Spinal cord (tissue), 10 donors: Measurements from ENCODE around the gene PTGIS. TPM values are rescaled to one million over a fixed set of nuclear protein-coding genes. Genes with fewer than 3 reads are reported as not detected.

ENCODE experiments used
- DNase-seq, 6 donors: peaks; one replicate each; pipeline versions ENCODE4 v3.0.0 to v3.0.0-alpha.2; 2013 to 2015; ENCODE audit warnings: low spot score in 6 of 6, low read depth in 4 of 6
- H3K27ac ChIP-seq: one replicate; pipeline ENCODE4 v1.5.1; 2013; ENCODE audit warnings: low read depth, low read length, control low read depth
- H3K27me3 ChIP-seq: one replicate; pipeline ENCODE4 v1.6.1; 2013; ENCODE audit warnings: low read length; ENCODE audit not compliant: control insufficient read depth, insufficient read depth
- H3K36me3 ChIP-seq: one replicate; pipeline ENCODE4 v1.6.1; 2013; ENCODE audit warnings: low read length; ENCODE audit not compliant: control insufficient read depth, insufficient read depth
- H3K4me1 ChIP-seq: one replicate; pipeline ENCODE4 v1.6.1; 2013; ENCODE audit warnings: low read length; ENCODE audit not compliant: control insufficient read depth, insufficient read depth
- H3K4me3 ChIP-seq: one replicate; pipeline ENCODE4 v1.5.1; 2013; ENCODE audit warnings: low read depth, low read length, control low read depth
- H3K9me3 ChIP-seq: one replicate; pipeline ENCODE4 v1.6.1; 2013; ENCODE audit warnings: low read length; ENCODE audit not compliant: control insufficient read depth, insufficient read depth
- WGBS: methylation state at CpG from one replicate; pipeline ENCODE4 v1.1.5; 2013; ENCODE audit warnings: missing lambda C conversion rate; ENCODE audit not compliant: insufficient coverage; 5-methylcytosine and 5-hydroxymethylcytosine counted together
- polyA plus RNA-seq, 2 donors: library from polyadenylated mRNA; unstranded; fragments of 120-200 nt; gene quantifications; one replicate each; pipeline ENCODE4 v1.2.1, GENCODE V29; 2013; ENCODE audit not compliant: insufficient read length in 2 of 2
- total RNA-seq, 2 donors: library from RNA; depleted of rRNA in 1 of 2; stranded (reverse); fragments of 120-200 nt in 1 of 2; fragments of >200 nt in 1 of 2; gene quantifications; one replicate each; pipeline versions ENCODE4 v1.2.3 to v1.2.4, GENCODE V29; 2013 to 2014
- donor health status: healthy.

PTGIS gene
- total and polyA plus RNA-seq, 4 donors = 13.8 to 27.5 (median 17.1) TPM

- peaks cover 24% of the 10 kb centered on the region for H3K4me1 ChIP-seq
- H3K27me3 ChIP-seq = peaks cover 3% of the 10 kb centered on the region
- 13% methylated on average over 48 of the region's 48 CpGs for WGBS
- peak in 2 of 6 donors; percentile 75 to 76 for DNase-seq
- H3K36me3 ChIP-seq = no peaks in the 10 kb centered on the region
- H3K4me3 ChIP-seq = no peak overlapping the region
- no peaks in the 10 kb centered on the region for H3K9me3 ChIP-seq
- no peak overlapping the region for H3K27ac ChIP-seq
Observed at GRCh38 chr20:49610691-49611538, 43.0 kb upstream of the PTGIS start.

GRCh38 chr20:49608752-49609670, 41.1 kb upstream of the PTGIS start:
- H3K9me3 ChIP-seq = no peaks in the 10 kb centered on the region
- peaks cover 28% of the 10 kb centered on the region for H3K4me1 ChIP-seq
- peak in 2 of 6 donors; percentile 72 to 84 for DNase-seq
- WGBS = 2% methylated on average over 14 of the region's 17 CpGs
- no peaks in the 10 kb centered on the region for H3K36me3 ChIP-seq
- H3K27me3 ChIP-seq = peaks cover 3% of the 10 kb centered on the region
- H3K4me3 ChIP-seq = no peak overlapping the region
- no peak overlapping the region for H3K27ac ChIP-seq

- H3K27ac ChIP-seq = no peak overlapping the region
- no peaks in the 10 kb centered on the region for H3K36me3 ChIP-seq
- H3K4me3 ChIP-seq = no peak overlapping the region
- no peaks in the 10 kb centered on the region for H3K9me3 ChIP-seq
- 100% methylated on average over 1 of the region's 1 CpG for WGBS
- DNase-seq = no peak
- peaks cover 26% of the 10 kb centered on the region for H3K4me1 ChIP-seq
- H3K27me3 ChIP-seq = peaks cover 3% of the 10 kb centered on the region
Observed at GRCh38 chr20:49607568-49607967, 39.6 kb upstream of the PTGIS start.

- peak in 2 of 6 donors; percentile 36 to 39 for DNase-seq
- 52% methylated on average over 11 of the region's 11 CpGs for WGBS
Observed at GRCh38 chr20:49603209-49603627, 35.3 kb upstream of the PTGIS start.

GRCh38 chr20:49602345-49603208, 34.6 kb upstream of the PTGIS start:
- no peak overlapping the region for H3K4me3 ChIP-seq
- WGBS = 87% methylated on average over 5 of the region's 9 CpGs

More at GRCh38 chr20:49603209-49603627, 35.3 kb upstream of the PTGIS start:
- Histone ChIP-seq H3K4me3 (no peak overlapping the region), H3K4me1 (peaks cover 9% of the 10 kb centered on the region), H3K9me3 (no peaks in the 10 kb centered on the region), H3K27me3 (no peaks in the 10 kb centered on the region), H3K36me3 (no peaks in the 10 kb centered on the region), H3K27ac (no peak overlapping the region)

GRCh38 chr20:49601153-49601924, 33.4 kb upstream of the PTGIS start:
- 87% methylated on average over 5 of the region's 5 CpGs for WGBS
- Histone ChIP-seq H3K27ac (no peak overlapping the region), H3K4me3 (no peak overlapping the region), H3K4me1 (peaks cover 10% of the 10 kb centered on the region), H3K9me3 (no peaks in the 10 kb centered on the region), H3K36me3 (no peaks in the 10 kb centered on the region), H3K27me3 (no peaks in the 10 kb centered on the region)
- DNase-seq = no peak

More at GRCh38 chr20:49602345-49603208, 34.6 kb upstream of the PTGIS start:
- Histone ChIP-seq H3K27ac (no peak overlapping the region), H3K9me3 (no peaks in the 10 kb centered on the region), H3K27me3 (no peaks in the 10 kb centered on the region), H3K4me1 (peaks cover 9% of the 10 kb centered on the region), H3K36me3 (no peaks in the 10 kb centered on the region)
- no peak for DNase-seq

- H3K9me3 ChIP-seq = no peaks in the 10 kb centered on the region
- no peaks in the 10 kb centered on the region for H3K36me3 ChIP-seq
- no peak overlapping the region for H3K27ac ChIP-seq
- H3K4me3 ChIP-seq = no peak overlapping the region
- 67% methylated on average over 1 of the region's 4 CpGs for WGBS
- H3K4me1 ChIP-seq = peaks cover 9% of the 10 kb centered on the region
- no peak for DNase-seq
- no peaks in the 10 kb centered on the region for H3K27me3 ChIP-seq
Observed at GRCh38 chr20:49599746-49600113, 31.8 kb upstream of the PTGIS start.

- peaks cover 9% of the 10 kb centered on the region for H3K4me1 ChIP-seq
- H3K27ac ChIP-seq = no peak overlapping the region
- no peaks in the 10 kb centered on the region for H3K36me3 ChIP-seq
- no peak for DNase-seq
- 100% methylated on average over 1 of the region's 4 CpGs for WGBS
- no peaks in the 10 kb centered on the region for H3K27me3 ChIP-seq
- H3K4me3 ChIP-seq = no peak overlapping the region
- no peaks in the 10 kb centered on the region for H3K9me3 ChIP-seq
Observed at GRCh38 chr20:49597825-49598395, 30.0 kb upstream of the PTGIS start.
